Frontal cortex (tissue), 4 donors: ENCODE results near the gene GIPR. TPM values are rescaled to one million over a fixed set of nuclear protein-coding genes. Genes with fewer than 3 reads are reported as not detected.
A peak's percentile ranks its signal among the peaks of the same experiment; 100 is the strongest.

Source experiments
- DNase-seq, 2 donors: peaks; one replicate each; pipeline ENCODE4 v3.0.0; 2012; ENCODE audit warnings: low spot score in 2 of 2
- FAIRE-seq: peaks from 2 replicates; lab custom pipeline; 2012; peaks lifted over from hg19 to GRCh38; lab: Jason Lieb, UNC
- total RNA-seq: library from RNA; depleted of rRNA; stranded (reverse); fragments of >200 nt; gene quantifications from one replicate; pipeline ENCODE4 v1.2.3, GENCODE V29; 2014
- donor health status: control.
- donor health status: control.
- donor health status: control.

Gene GIPR
- total RNA-seq, 1 donor from 2014 or later: 0.41 TPM

DNA sequence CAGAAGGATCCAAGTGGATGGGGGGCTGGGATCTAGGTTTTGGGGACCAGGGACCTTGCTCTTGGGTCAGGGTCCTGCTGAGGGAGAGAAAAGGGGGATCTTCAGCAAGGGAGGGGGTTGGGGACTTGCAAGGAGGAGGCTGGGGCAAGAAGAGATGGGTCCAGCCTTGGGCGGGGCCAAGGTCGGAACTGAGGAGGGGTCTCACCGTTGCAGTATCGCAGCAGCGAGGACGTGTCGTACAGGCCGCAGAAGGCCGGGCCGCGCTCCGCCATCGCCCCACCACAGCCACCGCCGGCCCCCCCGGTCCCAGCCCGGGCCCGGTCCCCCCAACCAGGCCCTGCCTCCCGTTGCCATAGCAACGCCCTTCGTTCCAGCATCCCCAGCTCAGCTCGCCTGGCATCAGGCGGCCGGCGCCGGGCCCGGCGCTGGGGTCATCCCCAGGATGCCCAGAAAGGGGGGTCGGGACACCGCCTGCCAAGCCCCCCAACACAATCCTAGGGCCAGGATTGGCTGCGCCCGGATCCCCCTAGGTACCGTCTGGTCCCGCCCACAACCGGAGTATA is 22.9 kb upstream of the GIPR start:
- FAIRE-seq: no peak
- no peak for DNase-seq

DNA sequence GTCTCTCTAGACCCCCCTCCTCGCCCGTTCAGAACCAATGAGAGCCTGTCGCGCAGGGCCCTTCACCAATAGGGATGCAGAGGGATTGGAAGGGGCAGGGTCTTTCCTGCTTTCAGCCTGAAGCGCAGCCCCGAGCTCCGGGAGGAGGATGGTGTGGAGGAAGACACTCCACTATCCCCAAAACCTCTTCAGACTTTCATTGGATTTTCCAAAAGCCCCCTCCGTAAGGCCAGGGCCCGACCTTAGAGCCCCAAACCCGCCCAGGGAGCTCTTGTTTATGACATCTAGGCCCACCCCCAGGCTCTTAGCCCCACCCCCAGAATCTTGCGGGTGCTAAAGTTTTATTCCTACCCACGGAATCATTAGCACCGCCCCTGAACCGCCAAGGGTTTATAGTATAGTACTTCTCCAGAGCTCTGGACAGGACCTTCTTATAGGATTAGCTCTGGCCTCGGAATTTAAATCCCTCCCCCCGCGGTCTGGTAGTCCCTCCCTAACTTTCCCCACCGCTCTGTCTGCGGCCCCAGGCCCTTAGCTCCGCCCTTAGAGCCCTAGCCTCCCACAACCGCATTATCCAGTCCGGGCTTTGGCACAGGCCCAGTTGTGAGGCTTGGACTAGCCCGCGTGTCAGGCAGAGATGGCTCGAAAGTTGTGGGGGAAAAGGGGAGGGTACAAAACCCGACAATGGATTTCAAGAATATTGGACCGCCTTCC is 22.2 kb upstream of the GIPR start:
- peak; percentile 95 to 97 for DNase-seq
- FAIRE-seq: no peak

DNA sequence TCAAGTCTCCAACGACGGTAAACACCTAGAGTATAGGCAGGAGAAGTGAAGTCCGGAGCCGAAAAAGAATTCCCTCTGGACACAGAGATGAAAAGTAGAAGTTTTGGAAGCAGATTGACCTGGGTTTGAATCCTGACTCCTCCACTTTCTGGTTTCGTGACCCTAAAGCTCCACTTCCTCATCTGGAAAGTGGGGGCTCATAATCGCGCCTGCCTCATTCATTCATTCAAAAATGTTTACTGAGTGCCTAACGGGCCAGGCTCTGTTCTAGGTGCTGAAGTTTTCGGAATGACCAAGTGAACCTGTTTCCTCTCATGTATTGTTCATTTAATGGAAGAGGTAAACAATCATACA is 21.7 kb upstream of the GIPR start:
- FAIRE-seq (no peak), DNase-seq (no peak)

DNA sequence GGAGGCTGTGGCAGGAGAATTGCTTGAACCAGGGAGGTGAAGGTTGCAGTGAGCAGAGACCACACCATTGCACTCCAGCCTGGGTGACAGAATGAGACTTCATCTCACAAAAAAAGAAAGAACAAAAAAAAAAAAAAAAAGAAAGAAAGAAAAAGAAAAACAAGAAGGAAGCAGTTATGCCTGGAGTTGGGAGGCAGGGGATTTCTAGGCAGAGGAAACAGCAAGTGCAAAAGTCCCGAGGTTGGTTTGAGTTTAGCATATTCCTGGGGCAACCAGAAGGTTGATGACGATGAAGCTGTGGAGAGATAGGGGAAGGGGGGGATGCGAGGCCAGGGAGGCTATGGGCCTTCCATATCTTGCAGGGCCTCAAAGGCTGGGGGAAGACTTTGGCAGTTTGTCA is 17.3 kb upstream of the GIPR start:
- FAIRE-seq (no peak), DNase-seq (no peak)

DNA sequence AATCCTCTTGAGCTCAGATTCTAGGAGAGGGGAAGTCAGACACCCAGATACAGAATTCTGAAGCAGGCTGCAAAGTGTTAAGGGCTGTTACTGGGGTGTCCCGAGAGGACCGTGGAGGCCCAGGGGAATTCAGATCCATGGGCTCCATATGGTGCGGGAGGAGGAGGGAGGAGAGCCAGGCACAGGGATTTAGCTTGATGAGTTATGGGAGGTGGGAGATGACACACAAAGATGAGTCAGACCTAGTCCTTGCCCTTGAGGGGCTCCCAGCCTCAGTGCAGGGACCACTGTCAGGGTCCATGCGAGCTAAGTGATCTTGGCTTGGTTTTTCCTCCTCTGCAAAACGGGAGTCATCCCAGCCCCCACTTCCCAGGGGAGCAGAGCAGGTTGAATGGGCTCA is 14.4 kb upstream of the GIPR start:
- FAIRE-seq (no peak), DNase-seq (no peak)

DNA sequence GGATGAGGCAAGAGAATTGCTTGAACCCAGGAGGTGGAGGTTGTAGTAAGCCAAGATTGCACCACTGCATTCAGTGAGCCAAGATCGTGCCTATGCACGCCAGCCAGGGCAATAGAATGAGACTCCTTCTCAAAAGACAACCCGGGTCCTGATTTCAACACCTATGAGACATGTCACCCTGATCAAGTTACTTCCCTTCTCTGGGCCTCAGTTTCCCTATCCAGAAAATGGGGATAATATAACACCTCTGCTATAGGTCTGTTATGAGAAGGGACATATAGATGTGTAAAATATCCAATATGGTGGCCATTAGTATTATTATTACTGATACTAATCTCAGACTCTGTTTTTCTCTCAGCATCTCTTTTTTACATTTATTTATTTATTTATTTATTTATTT is 12.9 kb upstream of the GIPR start:
- DNase-seq (no peak), FAIRE-seq (no peak)

DNA sequence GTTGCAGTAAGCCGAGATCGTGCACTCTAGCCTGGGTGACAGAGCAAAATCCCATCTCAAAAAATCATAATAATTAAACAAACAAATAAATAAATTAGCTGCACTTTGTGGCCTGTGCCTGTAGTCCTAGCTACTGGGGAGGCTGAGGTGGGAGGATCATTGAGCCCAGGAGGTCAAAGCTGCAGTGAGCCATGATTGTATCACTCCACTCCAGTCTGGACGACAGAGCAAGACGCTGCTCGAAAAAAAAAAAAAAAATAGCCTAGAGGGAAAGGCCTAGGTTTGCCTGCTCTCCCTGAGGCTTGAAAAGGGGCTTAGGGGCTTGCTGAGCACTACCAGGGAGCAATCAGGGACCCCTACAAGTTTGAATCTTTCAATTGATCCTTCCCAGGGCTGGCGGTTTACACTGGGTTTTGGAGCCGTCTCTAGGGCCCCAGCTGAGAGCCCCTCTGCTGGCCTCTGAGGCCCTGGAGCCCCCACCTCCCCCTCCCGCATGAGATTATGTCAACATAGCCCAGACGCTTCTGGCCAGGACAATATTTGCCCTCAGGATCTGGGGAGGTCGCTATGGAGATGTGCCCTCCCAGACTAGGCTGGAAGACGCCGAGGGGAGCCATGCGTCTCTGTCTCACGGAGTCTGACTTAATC is 10.4 kb upstream of the GIPR start:
- DNase-seq (no peak), FAIRE-seq (no peak)

DNA sequence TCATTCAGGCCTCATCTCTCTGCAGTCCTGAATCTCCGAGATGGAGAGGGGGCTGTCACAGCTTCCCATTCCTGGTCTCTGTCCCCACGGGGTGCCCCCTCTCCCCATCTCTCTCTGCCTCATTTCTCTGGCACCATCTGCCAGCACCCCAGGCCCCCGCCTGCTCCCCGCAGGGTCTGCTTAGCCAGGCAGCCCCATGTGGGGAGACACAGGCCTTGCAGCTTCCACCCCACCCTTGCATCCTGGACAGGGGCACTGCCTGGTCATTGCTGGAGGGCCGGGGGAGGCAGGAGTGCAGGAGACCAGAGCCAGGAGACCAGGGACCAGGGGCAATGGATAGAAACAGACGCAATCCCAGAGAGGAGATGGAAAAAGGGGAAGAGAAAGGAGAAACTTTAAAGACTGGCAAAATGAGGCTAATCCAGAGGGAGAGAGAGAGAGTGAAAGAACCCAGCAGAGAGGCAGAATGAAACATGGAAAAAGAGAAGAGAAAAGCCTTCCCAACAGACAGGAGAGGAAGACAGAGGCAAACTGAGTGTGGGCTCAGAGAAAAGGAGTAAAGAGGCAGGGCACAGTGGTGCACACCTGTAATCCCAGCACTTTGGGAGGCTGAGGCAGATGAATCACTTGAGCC is 8.8 kb upstream of the GIPR start:
- no peak for DNase-seq
- FAIRE-seq: no peak

DNA sequence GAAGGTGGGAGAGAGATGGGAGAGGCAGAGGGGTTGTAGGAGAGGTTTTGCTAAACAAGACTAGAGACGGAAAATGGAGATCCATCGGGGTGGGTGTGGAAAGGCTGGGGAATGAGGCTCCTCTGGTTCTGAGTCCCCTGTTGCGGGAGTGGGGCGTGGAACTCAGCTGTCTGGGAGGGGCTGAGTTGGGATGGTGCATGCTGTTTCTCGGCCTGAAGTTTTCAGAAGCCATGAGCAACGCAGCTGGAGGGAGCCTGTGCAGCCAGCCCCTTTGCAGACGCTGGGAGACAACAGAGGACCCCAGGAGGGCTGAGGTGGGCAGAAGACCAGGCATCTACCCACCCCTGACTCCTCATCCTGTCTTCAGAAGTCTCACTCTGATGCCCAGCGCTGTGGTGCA is 7.4 kb upstream of the GIPR start:
- no peak for DNase-seq
- no peak for FAIRE-seq

DNA sequence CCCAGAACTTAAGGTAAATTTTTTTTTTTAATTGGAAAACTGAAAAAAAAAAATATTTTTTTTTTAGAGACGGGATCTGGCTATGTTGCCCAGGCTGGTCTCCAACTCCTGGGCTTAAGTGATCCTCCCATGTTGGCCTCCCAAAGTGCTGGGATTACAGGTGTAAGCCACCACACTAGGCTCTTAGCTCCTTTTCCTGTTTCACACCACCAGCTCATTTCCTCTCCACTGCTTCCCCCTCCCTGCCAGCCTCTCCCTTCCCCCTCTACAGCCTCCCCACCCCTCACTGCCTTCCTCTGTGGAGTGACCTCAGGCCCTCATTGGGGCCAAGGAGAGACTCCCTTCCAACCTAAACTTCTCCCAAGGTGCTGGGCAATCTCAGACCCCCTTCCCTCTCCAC is 4.2 kb upstream of the GIPR start:
- DNase-seq: no peak
- FAIRE-seq: no peak

DNA sequence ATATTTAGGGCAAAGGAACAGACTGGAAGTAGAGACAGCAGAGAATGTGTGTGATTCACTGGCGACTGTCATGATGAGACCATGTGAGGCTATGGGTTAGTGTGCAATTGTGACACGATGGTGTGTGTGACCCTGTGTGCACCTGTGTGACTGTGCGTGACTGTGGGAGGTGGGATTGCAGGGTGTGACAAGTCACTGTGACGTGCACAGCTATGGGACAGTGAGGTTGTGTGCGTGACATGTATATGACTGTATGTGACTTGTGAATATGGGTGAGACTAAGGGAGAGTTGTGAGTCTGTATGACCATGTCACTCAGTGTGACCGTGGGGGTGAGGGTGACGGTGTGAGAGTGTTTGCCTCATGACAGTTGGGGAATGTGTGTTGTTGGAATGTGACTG is 3.4 kb upstream of the GIPR start:
- no peak for FAIRE-seq
- no peak for DNase-seq

DNA sequence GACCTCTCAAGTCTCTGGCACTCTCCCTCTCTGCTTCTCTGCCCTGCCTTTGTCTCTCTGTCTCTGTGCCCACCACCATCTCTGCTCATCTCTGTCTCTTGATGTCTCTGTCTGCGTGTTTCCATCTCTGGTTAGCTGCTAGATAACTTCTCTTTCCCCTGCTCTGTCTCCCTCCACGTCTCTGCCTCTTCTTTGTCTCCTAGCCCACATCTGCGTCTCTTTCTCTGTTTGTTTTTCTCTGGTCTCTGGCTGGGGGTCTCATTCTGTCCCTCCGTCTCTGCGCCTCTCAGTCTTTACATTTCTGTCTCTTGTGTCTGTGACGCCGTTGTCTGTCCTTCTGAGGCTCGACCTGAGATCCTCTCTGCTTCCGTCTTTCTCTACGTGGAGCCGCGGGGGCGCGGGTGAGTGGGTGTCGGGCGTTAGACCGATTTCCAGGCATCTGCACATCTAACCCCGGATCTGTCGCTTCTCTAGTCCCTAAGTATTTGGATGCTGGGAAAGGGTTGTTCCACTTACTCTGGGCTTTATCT is 386 bp downstream of the GIPR start:
- DNase-seq (no peak), FAIRE-seq (no peak)

DNA sequence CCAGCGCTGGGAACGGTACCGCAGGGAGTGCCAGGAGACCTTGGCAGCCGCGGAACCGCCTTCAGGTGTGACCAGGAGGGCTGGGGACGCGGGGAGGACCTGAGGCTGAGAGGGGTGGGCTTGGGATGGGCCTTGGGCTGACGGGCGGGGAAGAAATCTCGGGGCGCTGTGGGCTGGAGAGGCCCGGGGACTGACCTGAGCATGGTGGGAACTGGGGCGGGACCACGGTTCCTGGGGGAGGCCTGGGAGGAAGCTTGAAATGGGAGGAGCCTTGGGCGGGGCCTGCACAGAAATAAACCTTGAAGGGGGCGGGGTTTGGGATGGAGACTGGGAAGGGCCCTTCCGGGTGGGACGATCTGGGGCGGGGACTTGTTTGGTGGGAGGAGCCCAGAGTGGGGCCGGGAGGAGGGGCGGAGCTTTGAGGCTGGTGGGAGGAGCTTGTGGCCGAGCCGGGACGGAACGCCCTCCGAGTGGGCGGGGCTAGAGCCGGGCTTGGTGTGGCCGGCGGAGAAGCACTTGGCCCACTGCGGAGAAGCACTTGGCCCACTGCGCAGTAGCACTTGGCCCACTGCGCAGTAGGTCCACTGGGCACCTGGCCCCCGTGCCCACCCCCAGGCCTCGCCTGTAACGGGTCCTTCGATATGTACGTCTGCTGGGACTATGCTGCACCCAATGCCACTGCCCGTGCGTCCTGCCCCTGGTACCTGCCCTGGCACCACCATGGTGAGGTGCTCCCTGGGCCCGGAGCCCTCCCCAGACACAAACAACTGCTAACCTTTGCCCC is 2.8 kb downstream of the GIPR start:
- DNase-seq (peak; percentile 68 to 85), FAIRE-seq (no peak)

DNA sequence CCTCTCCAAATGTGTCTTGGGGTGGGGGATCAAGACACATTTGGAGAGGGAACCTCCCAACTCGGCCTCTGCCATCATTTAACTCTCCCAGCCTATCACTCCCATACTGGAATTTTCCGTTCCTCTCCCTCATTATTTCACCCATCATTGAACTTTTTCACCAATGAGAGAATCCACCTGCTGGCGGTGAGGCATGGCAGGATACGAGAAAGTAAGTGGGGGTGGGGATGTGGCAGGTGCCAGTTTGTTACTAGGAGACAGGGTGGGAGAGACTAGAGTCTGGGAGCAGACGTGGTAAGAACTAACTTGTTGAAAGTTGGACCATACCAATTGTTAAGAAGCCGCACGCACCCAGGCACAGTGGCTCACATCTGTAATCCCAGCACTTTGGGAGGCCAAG is 6.9 kb downstream of the GIPR start:
- DNase-seq (no peak), FAIRE-seq (no peak)

DNA sequence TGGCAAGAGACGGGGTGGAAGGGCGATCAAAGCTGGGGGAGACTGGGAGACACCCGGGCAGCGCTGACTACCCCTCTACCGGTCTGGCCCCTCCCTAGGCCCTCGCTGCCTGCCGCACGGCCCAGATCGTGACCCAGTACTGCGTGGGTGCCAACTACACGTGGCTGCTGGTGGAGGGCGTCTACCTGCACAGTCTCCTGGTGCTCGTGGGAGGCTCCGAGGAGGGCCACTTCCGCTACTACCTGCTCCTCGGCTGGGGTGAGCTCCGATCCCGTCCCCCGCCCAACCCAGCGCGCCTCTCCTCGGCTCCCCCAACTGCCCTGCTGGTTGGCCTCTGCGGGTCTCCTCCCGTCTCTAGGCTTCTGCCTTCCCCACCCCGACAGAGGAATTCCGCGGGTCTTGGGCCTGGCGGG is 8.8 kb downstream of the GIPR start:
- peak in 1 of 2 donors; percentile 19 for DNase-seq
- no peak for FAIRE-seq

DNA sequence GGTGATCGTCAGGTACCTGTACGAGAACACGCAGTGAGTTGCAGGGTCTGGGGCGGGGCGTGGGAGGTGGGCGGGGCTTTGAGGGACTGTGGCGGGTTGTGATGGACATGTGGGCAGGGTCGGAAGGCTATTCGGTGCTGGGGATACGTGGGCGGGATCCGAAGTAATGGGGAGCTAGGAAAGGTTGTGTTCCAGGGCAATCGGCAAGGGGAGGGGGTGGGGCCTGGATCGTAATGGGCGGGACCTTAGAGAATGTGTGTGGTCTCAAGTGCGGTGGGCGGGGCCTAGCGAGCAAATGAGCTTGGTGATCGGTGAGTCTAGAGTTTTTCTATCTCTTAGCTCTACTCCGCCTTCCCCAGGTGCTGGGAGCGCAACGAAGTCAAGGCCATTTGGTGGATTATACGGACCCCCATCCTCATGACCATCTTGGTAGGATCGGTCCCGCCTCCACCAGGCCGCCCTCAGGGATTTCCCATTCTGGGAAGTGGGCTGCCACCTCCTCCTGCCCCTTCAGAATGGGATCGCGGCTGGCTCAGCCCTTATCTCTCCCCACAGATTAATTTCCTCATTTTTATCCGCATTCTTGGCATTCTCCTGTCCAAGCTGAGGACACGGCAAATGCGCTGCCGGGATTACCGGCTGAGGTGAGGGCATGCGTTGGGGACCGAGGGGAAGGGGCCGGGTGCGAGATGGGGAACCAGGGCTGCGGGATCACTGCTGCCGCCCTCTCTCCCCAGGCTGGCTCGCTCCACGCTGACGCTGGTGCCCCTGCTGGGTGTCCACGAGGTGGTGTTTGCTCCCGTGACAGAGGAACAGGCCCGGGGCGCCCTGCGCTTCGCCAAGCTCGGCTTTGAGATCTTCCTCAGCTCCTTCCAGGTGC is 9.6 kb downstream of the GIPR start:
- FAIRE-seq: no peak
- peak; percentile 65 to 78 for DNase-seq

DNA sequence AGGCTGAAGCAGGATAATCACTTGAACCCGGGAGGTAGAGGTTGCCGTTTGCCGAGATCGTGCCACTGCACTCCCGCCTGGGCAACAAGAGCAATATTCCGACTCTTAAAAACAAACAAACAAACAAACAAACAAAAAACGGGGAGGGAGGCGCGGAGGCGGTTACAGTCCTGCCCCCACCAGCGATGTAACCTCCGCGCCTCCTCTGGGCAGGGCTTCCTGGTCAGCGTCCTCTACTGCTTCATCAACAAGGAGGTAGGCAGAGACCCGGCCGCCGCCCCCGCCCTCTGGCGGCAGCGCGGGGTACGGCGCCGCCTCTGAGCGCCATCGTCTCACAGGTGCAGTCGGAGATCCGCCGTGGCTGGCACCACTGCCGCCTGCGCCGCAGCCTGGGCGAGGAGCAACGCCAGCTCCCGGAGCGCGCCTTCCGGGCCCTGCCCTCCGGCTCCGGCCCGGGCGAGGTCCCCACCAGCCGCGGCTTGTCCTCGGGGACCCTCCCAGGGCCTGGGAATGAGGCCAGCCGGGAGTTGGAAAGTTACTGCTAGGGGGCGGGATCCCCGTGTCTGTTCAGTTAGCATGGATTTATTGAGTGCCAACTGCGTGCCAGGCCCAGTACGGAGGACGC is 13.5 kb downstream of the GIPR start:
- DNase-seq (peak; percentile 87 to 90), FAIRE-seq (no peak)

DNA sequence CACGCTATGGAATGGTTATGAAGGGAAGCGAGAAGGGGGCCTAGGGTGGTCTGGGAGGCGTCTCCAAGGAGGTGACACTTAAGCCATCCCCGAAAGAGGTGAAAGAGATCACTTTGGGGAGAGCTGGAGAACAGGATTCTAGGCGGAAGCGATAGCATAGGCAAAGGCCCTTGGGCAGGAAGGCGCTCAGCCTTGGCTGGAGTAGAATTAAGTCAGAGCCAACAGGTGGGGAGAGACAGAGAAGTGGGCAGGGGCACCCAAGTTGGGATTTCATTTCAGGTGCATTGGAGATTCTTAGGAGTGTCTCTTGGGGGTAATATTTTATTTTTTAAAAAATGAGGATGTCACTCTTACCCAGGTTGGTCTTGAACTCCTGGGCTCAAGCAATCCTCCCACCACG is 14.1 kb downstream of the GIPR start:
- FAIRE-seq (no peak), DNase-seq (no peak)

DNA sequence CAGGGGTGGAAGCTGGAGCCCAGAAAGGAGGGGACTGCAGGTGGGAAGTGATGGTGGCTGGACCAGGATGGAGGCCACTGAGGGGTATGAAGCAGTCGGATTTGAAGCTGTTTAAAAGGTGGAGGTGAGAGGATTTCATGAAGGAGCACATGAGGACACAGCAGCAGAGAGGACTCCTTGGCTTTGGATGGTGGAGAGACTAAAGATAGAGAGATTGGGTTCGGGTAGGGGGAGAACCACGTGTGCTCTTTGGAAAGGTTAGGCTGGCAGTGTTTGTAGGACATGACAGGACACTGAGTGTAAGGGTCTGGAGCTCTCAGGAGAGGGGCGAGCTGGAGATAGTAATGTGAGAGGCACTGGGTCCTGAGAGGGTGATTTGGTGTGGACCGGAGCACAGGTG is 14.9 kb downstream of the GIPR start:
- peak in 1 of 2 donors; percentile 19 for DNase-seq
- FAIRE-seq: no peak
